ENCODE measurements around the gene SUCLA2.

Gene SUCLA2

GRCh38 chr13:47908197-47908902 lies 92.7 kb downstream of the SUCLA2 start:
- DNase-seq, result no peak
- intact Hi-C loops (cut with DNase I), result no loop called here

- no peak for DNase-seq
- intact Hi-C loops (cut with DNase I), result no loop called here
Observed at GRCh38 chr13:47904891-47905290, 96.2 kb downstream of the SUCLA2 start.

GRCh38 chr13:47904241-47904640 lies 96.8 kb downstream of the SUCLA2 start:
- DNase-seq, result peak in 1 of 10 donors; percentile 21

GRCh38 chr13:47903836-47904235 lies 97.2 kb downstream of the SUCLA2 start:
- intact Hi-C loops (cut with DNase I), result no loop called here
- no peak for DNase-seq

More at GRCh38 chr13:47904241-47904640, 96.8 kb downstream of the SUCLA2 start:
- intact Hi-C loops (cut with DNase I), result no loop called here

GRCh38 chr13:47901441-47901840 lies 99.6 kb downstream of the SUCLA2 start:
- DNase-seq, result no peak
- intact Hi-C loops (cut with DNase I), result no loop called here

GRCh38 chr13:47898080-47898479 lies 103.0 kb downstream of the SUCLA2 start:
- intact Hi-C loops (cut with DNase I), result no loop called here
- DNase-seq, result no peak

GRCh38 chr13:47897411-47898050 lies 103.5 kb downstream of the SUCLA2 start:
- intact Hi-C loops (cut with DNase I), result no loop called here
- DNase-seq, result peak in 8 of 10 donors; percentile 34 to 87 (median 45)

- intact Hi-C loops (cut with DNase I), result no loop called here
- DNase-seq, result no peak
Observed at GRCh38 chr13:47896546-47896945, 104.5 kb downstream of the SUCLA2 start.

GRCh38 chr13:47896111-47896510 lies 105.0 kb downstream of the SUCLA2 start:
- intact Hi-C loops (cut with DNase I), result no loop called here
- no peak for DNase-seq

GRCh38 chr13:47893527-47893926 lies 107.5 kb downstream of the SUCLA2 start:
- no peak for DNase-seq
- intact Hi-C loops (cut with DNase I), result no loop called here

Data from posterior cingulate gyrus (tissue), 11 donors.